HepG2 (cell line): ENCODE data around the gene DNAJB12. TPM values are rescaled to one million over a fixed set of nuclear protein-coding genes. Genes with fewer than 3 reads are reported as not detected.

Experiments used
- CENPX ChIP-seq: sonication (generic); formaldehyde crosslinking; IDR thresholded peaks from 2 replicates; pipeline ENCODE4 v1.9.0; 2021; ENCODE audit warnings: mild to moderate bottlenecking, missing genetic modification reagents, moderate library complexity
- CTCF ChIP-seq: sonication (generic); formaldehyde crosslinking; IDR thresholded peaks from 2 replicates; pipeline ENCODE4 v1.5.0; 2020; ENCODE audit warnings: mild to moderate bottlenecking, missing genetic modification reagents, moderate library complexity
- DZIP1 ChIP-seq: sonication (generic); formaldehyde crosslinking; IDR thresholded peaks from 2 replicates; pipeline ENCODE4 v1.5.0; 2020; ENCODE audit warnings: mild to moderate bottlenecking, missing genetic modification reagents
- EEA1 ChIP-seq: sonication (generic); formaldehyde crosslinking; IDR thresholded peaks from 2 replicates; pipeline ENCODE4 v1.5.1; 2020; ENCODE audit warnings: mild to moderate bottlenecking, missing genetic modification reagents, borderline replicate concordance
- FOSL2 ChIP-seq: sonication (generic); formaldehyde crosslinking; IDR thresholded peaks from 2 replicates; pipeline ENCODE4 v1.4.0; 2020; ENCODE audit warnings: missing genetic modification reagents
- GTF2F1 ChIP-seq: fragments of 150-350 bp; IDR thresholded peaks from 2 replicates; pipeline ENCODE4 v1.6.1; 2014; ENCODE audit warnings: low read length
- NCOR1 ChIP-seq: fragments of 200-600 bp; sonication (generic); IDR thresholded peaks from 2 replicates; pipeline ENCODE4 v1.7.0; 2017; ENCODE audit warnings: antibody characterized with exemption, low read length, borderline replicate concordance
- RFXANK ChIP-seq: IDR thresholded peaks from 2 replicates; pipeline ENCODE4 v1.6.1; 2016
- ZC3H4 ChIP-seq: sonication (generic); formaldehyde crosslinking; IDR thresholded peaks from 2 replicates; pipeline ENCODE4 v1.4.0; 2020; ENCODE audit warnings: missing genetic modification reagents, borderline replicate concordance
- ZNF256 ChIP-seq: sonication (generic); formaldehyde crosslinking; conservative IDR thresholded peaks from 2 replicates; pipeline ENCODE4 v1.4.0; 2020; ENCODE audit warnings: missing genetic modification reagents
- ZNF264 ChIP-seq: sonication (generic); formaldehyde crosslinking; IDR thresholded peaks from 2 replicates; pipeline ENCODE4 v1.4.0; 2020; ENCODE audit warnings: missing genetic modification reagents
- ZNF607 ChIP-seq: sonication (generic); formaldehyde crosslinking; IDR thresholded peaks from 2 replicates; pipeline ENCODE4 v1.5.1; 2020; ENCODE audit warnings: missing genetic modification reagents, mild to moderate bottlenecking, borderline replicate concordance
- ZNF670 ChIP-seq: sonication (generic); formaldehyde crosslinking; IDR thresholded peaks from 2 replicates; pipeline ENCODE4 v1.8.0; 2022; ENCODE audit warnings: mild to moderate bottlenecking, missing genetic modification reagents, borderline replicate concordance
- polyA plus RNA-seq, 8 experiments: library from polyadenylated mRNA; depleted of rRNA in 3 of 8; stranded (reverse) in 7 of 8; unstranded in 1 of 8; fragments of >200 nt; fragmentation: Illumina TruSeq in 4 of 8; extraction: Trizol in 4 of 8; gene quantifications; 2 replicates each; pipeline versions ENCODE4 v1.2.1 to v1.2.3, GENCODE V29; 2011 to 2016; ENCODE audit warnings: low read depth in 4 of 8, missing spikeins in 1 of 8, mixed read lengths in 1 of 8; ENCODE audit not compliant: insufficient read depth in 1 of 8
- total RNA-seq, 5 experiments: library from RNA; depleted of rRNA; stranded (reverse); fragments of >200 nt; fragmentation: Illumina TruSeq; extraction: Trizol; gene quantifications; 2 replicates each; pipeline ENCODE4 v1.2.3, GENCODE V29; 2016; ENCODE audit warnings: low read depth in 1 of 5
- TF ChIP-seq, protein P1 (sequence below): sonication (generic); formaldehyde crosslinking; IDR thresholded peaks from 2 replicates; pipeline ENCODE4 v1.4.0; 2020; ENCODE audit warnings: missing genetic modification reagents, borderline replicate concordance
- TF ChIP-seq, protein P2 (sequence below): conservative IDR thresholded peaks from 2 replicates; pipeline ENCODE4 v1.6.1; 2018; ENCODE audit warnings: missing genetic modification reagents

DNAJB12 gene
- total and polyA plus RNA-seq, 2 of the 13 experiments (the other 11 are each of a cell fraction or from before 2014, with no cell fraction given): 10.8 to 18.2 TPM

GRCh38 chr10:72319416-72320254 lies 35.1 kb downstream of the DNAJB12 start (continued):
- TF ChIP-seq, protein P1, sequence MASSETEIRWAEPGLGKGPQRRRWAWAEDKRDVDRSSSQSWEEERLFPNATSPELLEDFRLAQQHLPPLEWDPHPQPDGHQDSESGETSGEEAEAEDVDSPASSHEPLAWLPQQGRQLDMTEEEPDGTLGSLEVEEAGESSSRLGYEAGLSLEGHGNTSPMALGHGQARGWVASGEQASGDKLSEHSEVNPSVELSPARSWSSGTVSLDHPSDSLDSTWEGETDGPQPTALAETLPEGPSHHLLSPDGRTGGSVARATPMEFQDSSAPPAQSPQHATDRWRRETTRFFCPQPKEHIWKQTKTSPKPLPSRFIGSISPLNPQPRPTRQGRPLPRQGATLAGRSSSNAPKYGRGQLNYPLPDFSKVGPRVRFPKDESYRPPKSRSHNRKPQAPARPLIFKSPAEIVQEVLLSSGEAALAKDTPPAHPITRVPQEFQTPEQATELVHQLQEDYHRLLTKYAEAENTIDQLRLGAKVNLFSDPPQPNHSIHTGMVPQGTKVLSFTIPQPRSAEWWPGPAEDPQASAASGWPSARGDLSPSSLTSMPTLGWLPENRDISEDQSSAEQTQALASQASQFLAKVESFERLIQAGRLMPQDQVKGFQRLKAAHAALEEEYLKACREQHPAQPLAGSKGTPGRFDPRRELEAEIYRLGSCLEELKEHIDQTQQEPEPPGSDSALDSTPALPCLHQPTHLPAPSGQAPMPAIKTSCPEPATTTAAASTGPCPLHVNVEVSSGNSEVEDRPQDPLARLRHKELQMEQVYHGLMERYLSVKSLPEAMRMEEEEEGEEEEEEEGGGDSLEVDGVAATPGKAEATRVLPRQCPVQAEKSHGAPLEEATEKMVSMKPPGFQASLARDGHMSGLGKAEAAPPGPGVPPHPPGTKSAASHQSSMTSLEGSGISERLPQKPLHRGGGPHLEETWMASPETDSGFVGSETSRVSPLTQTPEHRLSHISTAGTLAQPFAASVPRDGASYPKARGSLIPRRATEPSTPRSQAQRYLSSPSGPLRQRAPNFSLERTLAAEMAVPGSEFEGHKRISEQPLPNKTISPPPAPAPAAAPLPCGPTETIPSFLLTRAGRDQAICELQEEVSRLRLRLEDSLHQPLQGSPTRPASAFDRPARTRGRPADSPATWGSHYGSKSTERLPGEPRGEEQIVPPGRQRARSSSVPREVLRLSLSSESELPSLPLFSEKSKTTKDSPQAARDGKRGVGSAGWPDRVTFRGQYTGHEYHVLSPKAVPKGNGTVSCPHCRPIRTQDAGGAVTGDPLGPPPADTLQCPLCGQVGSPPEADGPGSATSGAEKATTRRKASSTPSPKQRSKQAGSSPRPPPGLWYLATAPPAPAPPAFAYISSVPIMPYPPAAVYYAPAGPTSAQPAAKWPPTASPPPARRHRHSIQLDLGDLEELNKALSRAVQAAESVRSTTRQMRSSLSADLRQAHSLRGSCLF (CRISPR knock-in tag): no peak
- TF ChIP-seq FOSL2 (CRISPR knock-in tag) (no peak), EEA1 (CRISPR knock-in tag) (no peak), ZNF670 (peak; percentile 79; the same call in 1 of the 2 replicates), NCOR1 (peak; percentile 90; the same call in 1 of the 2 replicates), ZNF607 (CRISPR knock-in tag) (no peak; the same call in 1 of the 2 replicates), ZNF264 (CRISPR knock-in tag) (0 out of 2 replicates have a peak, but pooled peaks have one; percentile 25), ZC3H4 (CRISPR knock-in tag) (peak; percentile 94; the same call in 1 of the 2 replicates), GTF2F1 (no peak), CTCF (CRISPR knock-in tag) (no peak; the same call in 1 of the 2 replicates), DZIP1 (CRISPR knock-in tag) (no peak), RFXANK (CRISPR knock-in tag) (no peak), ZNF256 (CRISPR knock-in tag) (no peak), CENPX (CRISPR knock-in tag) (no peak)
- TF ChIP-seq, protein P2, sequence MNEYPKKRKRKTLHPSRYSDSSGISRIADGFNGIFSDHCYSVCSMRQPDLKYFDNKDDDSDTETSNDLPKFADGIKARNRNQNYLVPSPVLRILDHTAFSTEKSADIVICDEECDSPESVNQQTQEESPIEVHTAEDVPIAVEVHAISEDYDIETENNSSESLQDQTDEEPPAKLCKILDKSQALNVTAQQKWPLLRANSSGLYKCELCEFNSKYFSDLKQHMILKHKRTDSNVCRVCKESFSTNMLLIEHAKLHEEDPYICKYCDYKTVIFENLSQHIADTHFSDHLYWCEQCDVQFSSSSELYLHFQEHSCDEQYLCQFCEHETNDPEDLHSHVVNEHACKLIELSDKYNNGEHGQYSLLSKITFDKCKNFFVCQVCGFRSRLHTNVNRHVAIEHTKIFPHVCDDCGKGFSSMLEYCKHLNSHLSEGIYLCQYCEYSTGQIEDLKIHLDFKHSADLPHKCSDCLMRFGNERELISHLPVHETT (CRISPR knock-in tag): peak; percentile 71; the same call in 1 of the 2 replicates
